HG02678 (cell line): Measurements from ENCODE around the gene WLS.

Experiments
- ATAC-seq: cut with Tn5 transposase; IDR thresholded peaks from one replicate; pipeline ENCODE4 v1.9.1; 2021; ENCODE audit warnings: mild to moderate bottlenecking, moderate library complexity; ENCODE audit not compliant: unreplicated experiment

WLS gene

GRCh38 chr1:68229650-68230483 lies 2.5 kb downstream of the WLS start:
- ATAC-seq = no peak

DNA sequence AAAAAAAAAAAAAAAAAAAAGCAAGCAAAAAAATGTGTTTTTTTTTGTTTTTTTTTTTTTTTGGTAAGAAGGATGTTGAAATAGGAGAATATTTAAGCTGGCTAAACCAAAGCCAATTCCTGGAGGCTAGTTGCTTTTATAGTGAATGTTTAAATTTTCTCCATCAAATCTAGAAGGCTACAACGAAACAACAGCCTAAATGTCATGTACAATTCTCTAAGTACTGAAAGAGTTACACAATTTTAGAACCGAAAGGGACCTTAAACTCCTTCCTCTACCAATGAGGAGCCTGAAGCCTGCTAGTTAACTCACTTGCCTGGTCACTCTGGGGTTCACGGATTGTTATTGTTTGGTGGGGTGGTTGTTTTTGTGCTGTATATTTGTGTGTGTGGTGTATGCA lies 3.5 kb downstream of the WLS start:
- no peak for ATAC-seq

DNA sequence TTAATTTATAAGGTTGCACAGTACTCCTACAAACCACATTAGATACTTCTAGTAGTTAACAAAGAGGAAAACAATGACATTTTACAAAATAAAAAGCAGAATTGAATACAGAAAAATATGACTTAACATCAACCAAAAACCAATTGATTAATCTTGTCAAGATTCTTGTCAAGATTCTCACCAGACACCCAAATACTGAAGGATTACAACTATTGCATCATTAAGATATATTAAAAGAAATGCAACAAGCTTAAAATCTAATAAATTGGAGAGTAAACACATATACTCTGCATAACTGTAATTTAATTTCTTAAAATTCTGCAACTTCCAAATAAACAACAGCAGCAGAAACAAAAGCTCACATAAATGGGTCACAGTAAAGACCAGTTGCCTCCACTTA lies 4.7 kb downstream of the WLS start:
- ATAC-seq = no peak

DNA sequence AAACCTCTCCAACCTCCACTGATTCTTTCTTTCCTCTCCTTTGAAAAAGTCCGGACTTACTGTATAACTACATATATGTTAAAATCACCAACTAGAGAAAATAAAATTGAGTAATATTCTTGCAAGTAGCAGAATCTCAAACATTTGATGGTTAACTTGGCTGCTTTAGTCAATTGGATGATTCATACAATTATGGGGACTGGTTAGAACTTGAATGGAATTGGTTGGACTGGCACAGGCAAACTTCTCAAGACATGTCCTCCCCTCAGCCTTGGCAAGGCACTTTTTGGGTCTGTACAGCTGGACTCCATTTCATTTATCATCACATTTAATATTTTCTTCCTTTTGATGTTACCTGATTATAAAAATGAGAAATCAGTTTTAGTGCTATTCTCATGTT lies 6.5 kb downstream of the WLS start:
- no peak for ATAC-seq

DNA sequence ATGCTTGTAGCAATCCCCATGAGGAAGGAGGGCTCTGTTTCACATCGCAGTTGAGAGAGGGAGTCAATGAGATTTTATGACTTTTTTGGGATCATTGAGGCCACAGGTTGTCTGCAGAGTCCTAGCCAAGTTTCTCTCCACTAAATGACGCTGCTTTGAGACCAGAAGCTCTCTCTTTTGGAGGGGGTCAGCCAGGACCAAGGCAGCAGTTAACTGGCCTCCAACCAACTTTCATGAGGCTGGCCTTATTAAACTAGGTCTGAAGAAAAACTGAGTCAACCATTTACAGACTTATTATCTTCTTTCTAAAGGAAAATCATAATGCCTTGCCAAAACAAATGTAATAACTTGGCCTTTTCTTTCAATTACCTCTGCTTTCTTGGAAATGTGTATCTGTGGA lies 8.6 kb downstream of the WLS start:
- no peak for ATAC-seq

- no peak for ATAC-seq
These were observed 10.3 kb downstream of the WLS start for GRCh38 chr1:68221980-68222373.

DNA sequence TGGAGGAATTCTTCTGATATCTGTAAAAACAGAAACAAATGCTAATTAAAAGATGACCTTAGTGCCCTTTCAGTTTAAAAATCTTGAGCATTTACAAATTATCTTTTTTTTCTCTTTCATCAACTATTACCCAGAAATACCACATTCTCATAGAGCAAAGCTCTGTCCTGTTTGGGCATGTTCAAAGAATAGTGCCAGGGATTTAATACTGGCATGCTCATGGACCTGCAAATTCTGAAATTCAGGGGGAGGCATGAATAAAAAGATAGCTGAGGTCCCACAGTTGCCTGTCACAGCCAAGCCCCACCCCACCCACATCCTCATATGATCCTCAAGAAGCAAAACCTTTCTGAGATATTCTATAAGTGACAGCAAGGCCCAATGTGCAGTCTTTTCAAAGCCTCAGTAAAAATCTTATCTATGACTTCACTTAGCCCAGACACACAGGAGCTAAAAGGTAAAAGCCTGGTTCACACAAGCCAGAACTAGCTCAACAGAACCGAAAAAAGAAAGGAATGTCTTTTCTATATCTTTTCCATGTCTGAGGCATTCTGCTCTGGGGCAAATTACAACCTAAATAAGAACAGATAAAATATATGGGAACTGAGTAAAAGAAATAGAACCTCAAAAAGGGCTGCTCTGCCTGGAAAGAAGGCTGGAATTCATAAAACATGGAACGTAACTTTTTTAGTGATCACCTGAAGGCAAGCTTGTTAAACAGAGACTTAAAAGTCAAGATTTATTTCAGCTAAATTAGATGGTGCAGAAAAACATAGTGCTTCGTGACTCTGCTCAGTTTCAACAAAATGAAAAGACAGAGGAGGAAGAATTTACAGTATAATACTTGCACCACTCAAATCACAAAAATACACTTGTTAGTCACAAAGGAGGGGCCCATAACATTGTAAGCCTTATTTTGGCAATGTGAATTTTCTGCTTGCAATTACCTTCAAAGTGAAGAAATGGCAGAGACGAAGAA lies 11.0 kb downstream of the WLS start:
- no peak for ATAC-seq

DNA sequence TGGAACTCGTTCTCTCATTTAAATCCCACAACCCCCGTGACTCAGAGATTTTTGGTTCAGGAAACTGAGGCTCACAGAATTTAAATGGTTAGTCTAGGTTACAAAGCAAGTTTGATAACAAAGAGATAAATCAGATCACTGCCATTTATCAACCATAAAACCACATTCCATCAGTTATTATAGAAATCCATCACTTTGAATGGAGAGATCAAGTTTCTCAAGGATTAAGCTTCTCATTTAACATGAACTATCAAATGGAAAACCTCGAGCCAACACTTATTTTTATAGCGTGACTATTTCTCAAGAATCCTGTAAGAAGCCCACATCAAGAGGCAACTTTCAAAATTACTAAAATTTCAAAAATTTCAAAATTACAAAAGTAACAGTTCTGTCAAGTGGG lies 11.9 kb downstream of the WLS start:
- ATAC-seq = no peak

GRCh38 chr1:68218490-68218889 lies 13.8 kb downstream of the WLS start:
- no peak for ATAC-seq

- ATAC-seq = no peak
These were observed 14.7 kb downstream of the WLS start for GRCh38 chr1:68217618-68218017.

- no peak for ATAC-seq
These were observed 15.2 kb downstream of the WLS start for GRCh38 chr1:68217060-68217554.

GRCh38 chr1:68216089-68216772 lies 16.1 kb downstream of the WLS start:
- ATAC-seq = no peak

GRCh38 chr1:68213843-68214242 lies 18.5 kb downstream of the WLS start:
- ATAC-seq = no peak

DNA sequence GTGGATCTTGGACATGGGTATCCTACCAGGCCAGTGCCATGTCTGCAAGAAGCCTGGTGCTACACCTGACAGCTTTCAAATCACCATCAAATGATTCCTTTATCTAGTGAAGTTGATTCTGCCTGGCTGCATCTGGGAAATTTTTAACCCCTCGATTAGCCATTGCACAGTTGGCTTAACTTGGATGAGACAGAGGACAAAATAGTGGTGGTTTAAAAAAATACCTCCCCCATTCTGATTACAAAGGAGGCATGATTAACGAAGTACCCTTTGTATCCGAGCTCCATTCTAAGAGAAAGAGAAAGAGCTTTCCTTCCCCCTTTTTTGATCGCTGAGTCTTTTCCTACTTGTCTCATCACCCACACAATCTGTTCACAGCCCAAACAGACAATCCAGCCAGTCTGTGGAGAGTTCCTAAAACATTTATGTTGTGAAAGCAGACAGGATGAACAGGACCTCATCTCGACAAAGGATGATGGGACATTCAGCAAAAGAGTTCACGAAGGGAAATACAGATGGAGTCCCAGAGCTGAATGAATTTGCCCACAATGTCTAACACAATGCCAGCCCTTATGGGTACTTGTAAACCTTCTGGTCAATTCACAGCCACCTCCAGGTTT lies 20.5 kb downstream of the WLS start:
- ATAC-seq = no peak

- no peak for ATAC-seq
These were observed 21.5 kb downstream of the WLS start for GRCh38 chr1:68210829-68211228.

GRCh38 chr1:68210027-68210426 lies 22.3 kb downstream of the WLS start:
- ATAC-seq = no peak

DNA sequence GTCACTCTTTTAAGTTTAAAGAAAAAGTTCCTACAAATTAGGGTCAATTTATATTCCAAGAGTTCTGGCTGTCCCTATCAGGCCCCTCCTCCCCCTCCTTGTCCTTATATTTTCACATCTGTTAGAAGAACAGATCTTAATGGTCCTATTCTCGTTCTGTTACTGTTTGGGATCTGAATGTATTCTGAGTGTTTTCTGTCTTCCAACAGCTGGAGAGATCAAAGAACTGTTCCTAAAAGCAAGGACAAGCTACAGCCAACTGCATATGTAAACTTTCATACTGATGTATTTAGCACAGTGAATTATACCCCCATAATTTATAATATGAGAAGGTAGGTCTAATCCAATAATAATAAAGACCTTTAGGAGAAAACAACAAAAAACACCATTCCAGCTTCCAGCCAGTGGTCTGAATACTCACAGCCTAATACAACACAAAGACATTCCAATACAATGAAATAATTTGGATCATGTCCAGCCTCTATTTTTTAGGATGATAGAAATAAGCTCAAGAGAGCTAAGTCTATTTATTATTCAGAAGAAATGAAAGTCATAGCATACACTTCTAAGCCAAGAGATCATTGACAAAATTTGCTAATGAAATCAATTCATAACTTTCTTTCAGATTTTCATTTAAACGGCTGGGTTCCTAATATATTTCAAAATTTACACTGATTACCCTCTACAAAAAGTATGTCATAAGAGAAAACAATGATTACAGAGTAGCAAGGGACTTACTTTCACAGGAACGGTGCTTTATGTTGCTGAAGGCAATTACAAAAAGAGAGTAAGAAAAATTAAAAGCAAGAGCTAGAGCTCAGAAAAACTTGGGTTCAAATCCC lies 25.3 kb downstream of the WLS start:
- ATAC-seq = no peak

DNA sequence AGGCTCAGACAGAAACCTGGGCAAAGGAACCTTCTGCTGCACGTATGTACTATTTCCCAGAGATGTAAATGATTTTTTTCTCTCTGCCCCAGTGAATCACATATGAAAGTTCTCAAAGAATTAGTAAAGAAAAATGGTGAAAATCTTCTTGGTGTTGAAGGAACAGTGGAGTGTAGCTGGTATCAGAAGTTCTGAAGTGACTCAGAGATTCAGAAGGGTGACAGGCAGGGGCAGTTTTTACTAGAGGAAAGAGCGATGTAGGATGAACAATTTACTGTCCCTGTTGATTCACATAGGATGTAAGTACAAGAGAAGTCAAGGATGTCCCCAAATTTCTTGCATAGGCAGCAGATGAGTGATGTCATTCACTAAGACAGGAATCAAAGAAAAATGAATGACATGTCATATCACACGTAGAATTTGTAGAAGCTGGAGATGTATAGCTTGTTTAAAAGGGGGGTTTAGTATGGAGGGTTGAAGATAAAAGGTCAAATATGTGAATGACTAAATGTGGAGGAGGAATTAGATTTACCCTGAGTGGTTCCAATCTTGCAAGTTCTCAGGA lies 26.4 kb downstream of the WLS start:
- ATAC-seq = no peak

DNA sequence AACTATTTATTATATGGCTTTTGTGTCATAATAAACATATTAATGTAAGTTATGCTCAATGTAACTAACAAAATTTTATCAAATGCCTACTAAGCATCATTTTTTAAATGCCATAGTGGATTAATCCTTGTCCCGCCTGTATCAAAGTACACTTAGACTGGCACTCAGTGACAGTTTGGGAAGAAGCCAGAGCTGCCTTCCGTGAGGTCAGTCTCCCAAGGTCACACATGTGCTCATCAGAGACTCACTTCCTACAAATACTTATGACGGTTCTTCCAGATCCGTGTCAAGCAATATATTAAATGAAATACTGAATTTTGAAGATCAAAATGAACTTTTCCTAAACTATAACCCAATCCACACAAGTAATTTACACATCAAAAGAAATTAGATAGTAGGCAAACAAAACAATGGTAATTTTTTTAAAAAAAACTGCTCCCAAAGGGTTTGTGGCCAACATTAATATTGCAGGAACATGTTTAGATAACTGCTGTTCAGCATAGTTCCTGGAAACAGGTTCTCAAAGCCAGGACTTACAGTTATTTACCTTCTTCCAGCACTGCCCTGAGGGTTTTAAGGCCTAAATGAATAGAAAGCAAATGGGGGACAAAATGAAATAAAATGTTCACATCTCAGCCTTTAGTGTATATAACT lies 27.2 kb downstream of the WLS start:
- no peak for ATAC-seq
